NCI-H526 treated with DMSO at 0.1 percent for 48 hours (cell line): ENCODE measurements around the gene GDI1.
A peak's percentile ranks its signal among the peaks of the same experiment; 100 is the strongest.
"Not testable (repeated sequence)": the region's sequence is repeated elsewhere in the genome, so short reads cannot be mapped to it uniquely, and the experiment has no call there.

Experiments used
- DNase-seq: peaks from one replicate; lab custom pipeline; 2025; lab: John Stamatoyannopoulos, UW

Gene GDI1

DNA sequence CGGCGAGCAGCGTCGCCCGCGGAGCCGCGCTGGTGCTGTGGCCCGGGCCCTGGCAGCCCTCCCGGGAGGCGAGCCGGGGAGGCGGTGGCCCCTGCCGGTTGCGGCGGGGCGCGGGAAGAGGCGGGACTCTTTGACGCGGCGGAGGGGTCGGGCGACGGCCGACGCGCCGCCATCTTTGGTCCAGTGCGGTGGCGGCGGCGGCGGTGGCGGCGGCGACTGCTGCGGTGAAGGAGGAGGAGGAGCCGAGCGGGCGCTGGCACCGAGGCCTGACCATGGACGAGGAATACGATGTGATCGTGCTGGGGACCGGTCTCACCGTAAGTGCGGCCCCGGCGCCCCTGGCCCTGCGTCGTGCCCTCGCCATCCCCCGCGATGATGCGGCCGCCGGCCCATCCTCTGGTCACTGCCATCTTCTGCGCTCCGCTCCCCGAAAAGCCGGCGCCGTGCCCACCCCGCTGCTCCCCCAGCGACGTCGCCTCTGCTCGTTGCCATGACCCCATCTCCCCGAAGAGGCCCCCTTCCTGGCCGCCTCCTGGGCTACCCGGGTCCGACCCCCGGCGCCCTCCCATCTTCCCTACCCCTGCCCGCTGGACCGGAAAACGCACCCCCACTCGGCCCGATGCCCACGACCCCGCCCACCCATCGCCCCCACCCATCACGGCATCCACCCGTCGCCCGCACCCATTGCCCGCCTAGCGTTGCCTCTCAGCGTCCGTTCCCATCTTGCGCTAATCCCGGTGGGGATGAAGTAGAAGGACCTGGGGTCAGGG, at the start of gene GDI1:
GDI1 (plus strand) TSS at position 172 of the 770 bp plus-strand sequence; CDS start at position 273, 101 bp downstream.
- peak; percentile 53 for DNase-seq

DNA sequence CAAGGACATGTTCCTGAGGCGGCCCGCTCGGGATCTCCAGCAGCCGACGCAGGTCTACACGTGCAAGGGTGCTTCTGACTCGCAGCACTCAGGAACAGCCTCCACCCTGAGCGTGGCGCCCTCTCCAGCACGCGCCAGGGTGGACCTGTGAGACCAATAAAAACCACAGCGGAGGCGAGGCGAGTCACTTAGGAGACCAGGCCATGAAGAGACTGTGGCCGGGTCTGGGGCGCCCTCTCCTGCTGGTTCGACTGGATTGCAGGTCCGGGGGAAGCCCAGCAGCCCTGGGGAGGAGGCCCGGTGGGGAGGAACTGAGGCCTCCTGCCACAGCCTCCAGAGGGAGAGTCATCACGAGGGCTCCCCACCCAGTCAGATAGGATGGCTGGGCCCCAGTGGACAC, 48.9 kb upstream of the GDI1 start:
- not testable (repeated sequence) for DNase-seq

DNA sequence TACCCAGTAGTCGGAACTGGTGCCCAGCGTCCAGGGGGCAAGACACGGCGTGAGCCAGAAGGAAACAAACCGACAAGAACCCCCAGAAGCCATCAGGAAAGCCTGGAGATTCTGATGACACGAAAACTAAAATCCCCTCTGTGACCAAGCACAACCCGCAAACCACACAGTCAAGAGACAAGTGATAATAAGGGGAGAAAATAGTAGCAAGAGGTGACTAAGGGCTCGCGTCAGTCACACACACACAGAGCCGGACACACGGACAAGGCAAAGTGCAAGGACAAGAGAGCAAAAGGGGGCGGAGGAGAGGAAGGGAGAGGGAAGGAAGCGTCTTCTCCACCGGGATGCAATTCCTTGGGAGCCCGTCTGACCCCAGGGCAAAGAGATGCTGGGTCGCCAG, 48.3 kb upstream of the GDI1 start:
- not testable (repeated sequence) for DNase-seq

DNA sequence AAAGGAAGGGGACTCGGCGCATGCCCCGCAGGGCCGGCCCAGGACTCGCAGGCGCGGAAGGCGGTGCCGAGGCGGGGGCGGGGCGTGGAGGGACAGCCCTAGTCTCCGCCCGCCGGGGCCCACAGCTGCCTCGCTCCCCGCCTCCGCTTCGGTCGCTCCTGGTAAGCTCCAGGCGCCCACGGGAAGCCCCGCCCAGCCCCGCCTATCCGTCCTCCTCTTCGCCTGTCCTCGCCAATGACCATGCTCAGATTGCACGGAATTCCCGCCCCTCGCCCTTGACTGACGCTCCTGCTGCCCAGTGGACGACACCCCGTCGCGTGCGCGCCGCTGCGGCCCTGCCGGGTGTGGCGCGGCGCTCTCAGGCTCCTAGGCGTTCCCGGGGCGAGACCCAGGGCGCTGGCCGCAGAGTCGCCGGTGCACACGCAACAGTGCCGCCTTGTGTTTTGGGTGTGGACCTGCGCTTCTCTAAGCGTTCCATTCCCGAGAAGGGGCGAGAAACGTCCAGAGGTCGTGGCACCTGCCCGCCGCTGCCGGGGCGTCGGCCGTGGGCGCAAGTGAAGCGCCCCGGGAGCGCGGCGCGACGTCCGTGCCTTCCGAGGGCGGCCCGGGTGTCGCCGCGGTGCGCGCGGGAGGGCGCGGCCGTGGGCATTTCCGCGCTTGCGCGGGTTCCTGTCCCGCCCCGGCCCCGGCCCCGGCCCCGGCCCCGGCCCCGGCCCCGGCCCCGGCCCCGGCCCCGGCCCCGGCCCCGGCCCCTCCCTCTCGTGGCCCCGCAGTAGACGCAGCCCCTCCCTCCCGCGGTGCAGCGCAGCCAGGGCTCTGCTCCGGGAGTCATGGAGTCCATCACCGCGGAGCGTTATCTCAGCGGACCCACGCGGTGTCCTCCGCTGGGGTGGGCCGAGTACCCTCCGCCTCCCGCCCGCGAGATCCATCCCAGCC, 46.9 kb upstream of the GDI1 start:
- not testable (repeated sequence) for DNase-seq

DNA sequence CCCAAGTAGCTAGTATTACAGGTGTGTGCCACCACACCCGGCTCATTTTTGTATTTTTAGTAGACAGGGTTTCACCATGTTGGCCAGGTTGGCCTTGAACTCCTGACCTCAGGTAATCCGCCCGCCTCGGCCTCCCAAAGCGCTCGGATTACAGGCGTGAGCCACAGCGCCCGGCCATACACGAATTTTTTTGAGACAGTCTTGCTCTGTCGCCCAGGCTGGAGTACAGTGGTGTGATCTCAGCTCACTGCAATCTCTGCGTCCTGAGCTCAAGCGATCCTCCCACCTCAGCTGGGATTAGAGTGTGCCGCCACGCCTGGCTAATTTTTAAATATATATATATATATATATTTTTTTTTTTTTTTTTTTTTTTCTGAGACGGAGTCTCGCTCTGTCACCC, 40.6 kb upstream of the GDI1 start:
- DNase-seq = not testable (repeated sequence)

DNA sequence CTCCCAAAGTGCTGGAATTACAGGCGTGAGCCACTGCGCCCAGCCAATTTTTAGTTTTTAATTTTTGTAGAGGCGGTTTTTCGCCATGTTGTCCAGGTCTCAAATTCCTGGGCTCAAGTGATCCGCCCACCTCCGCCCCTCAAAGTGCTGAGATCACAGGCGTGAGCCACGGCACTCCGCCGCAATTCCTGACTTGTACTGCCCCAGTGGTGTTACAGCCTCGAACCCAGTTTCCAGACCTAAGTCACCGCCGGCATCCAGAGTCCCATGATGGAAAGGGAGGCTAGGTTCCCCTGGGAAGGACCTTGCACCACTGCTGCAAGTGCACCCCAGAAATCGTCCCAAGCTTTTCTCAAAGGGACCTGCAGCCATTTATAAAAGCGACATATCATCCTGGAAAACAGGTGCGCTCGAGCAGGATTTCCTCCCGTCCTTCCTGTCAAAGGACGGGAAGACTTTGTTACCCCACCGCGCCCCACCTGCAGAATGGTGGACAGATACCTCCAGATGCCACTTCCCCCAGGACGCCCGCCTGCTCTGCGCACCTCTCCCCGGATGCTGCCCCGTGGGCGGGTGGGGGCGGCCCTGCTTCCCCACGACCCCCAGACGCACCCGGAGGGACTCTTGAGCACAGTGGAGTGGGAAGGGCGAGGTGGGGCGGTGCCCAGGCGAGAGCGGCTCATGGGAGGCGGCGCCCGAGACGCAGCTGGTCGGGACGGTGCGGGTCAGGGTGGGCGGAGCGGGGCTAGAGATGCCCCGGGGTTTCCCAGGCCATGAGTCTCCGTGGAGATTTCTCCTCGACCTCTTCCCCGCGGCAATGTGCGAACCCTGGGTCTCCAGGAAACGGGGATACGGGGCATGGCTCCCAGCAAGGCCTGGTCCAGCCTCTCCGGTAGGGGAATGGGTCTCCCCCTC, 39.7 kb upstream of the GDI1 start:
- peak; percentile 64 for DNase-seq

GRCh38 chrX:154397888-154398667, 38.9 kb upstream of the GDI1 start, which contains the start of gene RPL10:
TSS of gene RPL10 (plus strand) at chrX:154398377. CDS start at chrX:154398520, 143 bp downstream.
- DNase-seq = peak; percentile 98

- DNase-seq = peak; percentile 87
Observed at GRCh38 chrX:154398668-154399526, 38.1 kb upstream of the GDI1 start.

DNA sequence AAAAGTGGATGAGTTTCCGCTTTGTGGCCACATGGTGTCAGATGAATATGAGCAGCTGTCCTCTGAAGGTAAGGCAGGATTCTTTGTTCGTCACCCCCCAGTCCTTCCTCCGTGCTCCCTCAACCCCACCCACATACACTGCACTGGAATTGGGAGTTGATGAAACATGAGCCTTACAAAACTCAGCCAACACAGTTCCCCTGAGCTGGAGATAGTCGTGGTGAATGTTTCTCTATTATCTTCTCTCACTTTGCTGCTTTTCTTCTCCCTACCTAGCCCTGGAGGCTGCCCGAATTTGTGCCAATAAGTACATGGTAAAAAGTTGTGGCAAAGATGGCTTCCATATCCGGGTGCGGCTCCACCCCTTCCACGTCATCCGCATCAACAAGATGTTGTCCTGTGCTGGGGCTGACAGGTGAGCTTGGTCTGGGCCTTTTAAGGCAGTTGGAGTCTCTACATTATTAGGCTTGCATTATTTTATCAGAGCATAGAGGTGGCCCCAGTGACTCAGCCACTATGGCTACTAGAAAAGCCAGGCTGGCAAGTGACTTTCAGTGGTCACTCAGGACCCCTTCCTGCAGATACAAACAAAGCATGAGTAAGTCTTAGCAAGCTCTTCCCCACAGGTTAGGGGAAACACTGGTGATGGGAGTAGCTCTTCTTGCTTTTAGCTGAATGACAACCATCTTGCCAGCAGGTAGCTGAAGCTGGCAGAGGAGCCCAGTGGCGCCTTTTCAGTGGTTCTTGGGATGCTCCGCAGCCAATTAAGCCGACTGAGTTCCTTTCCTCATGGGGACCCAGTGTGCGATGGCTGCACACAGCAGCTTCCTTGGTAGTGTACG, 37.2 kb upstream of the GDI1 start:
- DNase-seq = no peak

DNA sequence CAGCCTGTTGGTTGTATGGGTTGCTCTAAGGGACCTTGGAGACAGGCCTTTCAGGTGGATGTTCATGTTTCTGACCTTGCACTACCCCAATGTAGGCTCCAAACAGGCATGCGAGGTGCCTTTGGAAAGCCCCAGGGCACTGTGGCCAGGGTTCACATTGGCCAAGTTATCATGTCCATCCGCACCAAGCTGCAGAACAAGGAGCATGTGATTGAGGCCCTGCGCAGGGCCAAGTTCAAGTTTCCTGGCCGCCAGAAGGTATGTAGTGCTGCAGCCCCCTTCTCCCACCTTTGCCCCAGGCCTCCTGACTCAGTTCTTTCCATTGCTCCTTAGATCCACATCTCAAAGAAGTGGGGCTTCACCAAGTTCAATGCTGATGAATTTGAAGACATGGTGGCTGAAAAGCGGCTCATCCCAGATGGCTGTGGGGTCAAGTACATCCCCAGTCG, 36.6 kb upstream of the GDI1 start:
- not testable (repeated sequence) for DNase-seq

GRCh38 chrX:154401045-154401799, 35.7 kb upstream of the GDI1 start:
- DNase-seq = no peak

DNA sequence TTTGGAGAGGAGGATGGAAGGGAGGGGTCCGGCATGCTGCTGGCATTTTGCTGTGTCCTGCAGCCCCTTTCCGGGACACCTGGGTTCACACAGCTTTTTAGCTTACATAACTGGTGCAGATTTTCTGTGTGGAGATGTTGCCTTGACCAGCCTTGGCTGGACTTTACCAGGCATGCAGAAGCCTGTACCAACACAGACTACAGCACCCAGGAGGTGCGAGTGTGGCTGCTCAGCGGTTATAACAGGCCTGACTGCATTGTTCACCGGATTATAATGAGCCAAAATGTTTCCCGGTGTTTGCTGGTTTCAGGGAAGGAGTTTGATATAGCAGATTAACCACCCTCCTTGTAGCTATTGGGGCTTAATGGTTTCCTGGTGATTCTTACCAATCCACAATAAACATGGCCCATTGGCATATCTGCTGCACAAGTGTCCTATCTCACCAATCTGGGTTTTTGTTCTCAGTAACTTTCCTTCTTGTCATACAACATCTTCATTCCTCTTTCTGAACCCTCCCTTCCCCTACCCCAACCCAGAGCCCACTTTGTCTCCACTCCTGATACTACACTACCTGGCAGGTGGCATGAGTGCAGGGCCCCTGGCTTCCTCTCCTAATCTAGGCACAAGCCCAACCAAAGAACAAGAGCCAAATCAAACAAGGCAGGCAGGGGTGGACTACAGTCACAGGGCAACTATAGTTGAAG, 34.9 kb upstream of the GDI1 start:
- no peak for DNase-seq

DNA sequence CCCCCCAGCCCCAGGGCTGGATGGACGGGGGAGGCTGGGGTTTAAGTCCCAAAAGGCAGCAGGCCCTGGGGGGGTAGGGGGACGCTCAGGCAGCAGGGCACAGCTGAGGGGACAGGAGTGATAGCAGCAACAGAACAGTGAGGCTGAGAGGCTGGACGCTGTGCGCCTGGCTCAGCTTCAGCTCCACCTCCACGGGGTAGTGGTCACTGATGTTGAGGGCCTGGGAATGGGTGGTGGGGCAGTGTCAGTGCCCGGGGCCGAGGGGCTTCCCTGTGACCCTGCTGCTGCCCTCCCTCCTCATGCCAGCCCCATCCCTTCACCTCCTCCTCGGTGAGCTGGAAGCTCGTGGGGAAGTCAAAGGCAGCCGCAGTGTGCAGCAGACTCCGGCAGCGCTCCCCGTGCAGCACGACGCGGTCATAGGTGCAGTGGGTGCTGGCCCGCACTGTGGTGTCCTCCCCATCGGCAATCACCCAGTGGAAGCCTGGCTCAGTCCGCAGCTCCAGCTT, 34.3 kb upstream of the GDI1 start:
- no peak for DNase-seq

DNA sequence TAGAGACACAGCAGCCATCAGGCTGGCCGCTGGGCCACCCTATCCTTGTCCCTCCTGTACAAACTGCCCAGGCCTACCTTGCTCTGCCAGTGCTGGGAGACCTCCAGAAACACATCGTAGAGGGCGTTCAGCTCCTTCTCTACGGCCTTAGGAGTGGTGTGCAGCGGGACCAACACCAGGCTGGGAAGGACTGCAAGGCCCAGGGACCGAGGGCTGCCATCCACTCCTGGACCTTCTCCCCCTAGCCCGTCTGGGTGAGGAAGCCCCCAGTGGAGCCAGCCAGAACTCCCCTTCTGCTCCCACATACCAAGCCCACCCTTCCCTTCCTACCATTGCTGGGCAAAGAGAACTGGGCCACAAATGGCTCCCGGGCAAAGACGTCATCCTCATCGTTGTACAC, 33.8 kb upstream of the GDI1 start:
- no peak for DNase-seq

DNA sequence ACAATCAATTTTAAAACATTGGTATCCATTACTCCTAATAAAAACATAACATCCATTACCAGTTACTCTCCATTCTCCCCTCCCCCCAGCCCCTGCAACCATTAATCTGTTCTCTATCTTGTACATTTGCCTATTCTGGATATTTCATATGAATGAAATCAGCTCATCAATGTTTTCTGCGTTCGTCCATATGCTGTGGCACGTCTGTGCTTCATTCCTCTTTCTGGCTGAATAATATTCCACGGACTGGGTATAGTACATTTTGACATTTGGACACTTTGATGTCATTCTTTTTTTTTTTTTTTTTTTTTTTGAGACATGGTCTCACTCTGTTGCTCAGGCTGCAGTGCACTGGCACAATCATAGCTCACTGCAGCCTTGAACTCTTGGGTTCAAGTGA, 33.1 kb upstream of the GDI1 start:
- DNase-seq = no peak

DNA sequence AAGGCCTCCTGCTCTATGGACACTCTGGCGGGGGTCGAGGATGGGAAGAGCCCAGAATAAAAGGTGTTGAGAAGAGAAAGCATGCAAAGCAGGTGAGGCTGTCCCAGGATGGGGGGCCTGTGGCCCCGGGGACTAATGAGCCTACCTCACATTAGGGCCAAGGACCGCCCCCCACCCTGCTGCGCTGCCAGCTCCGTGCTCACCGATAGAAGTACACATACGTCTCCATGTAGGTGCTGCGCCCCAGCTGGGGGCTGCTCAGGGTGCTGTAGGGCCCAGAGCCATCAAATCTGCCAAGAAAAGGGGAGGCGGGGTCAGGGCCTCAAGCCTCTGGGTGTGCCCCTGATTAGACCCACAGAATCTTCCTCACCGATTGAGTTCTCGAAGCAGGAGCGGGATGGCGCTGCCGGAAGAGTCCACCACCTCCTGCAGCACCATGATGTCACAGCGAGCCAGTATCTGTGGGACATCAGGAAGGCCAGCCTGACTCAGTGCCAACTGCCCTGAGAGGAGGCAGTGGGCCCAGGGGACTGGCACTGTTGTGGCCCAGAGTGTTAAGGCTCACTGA, 32.2 kb upstream of the GDI1 start:
- no peak for DNase-seq

- no peak for DNase-seq
Observed at GRCh38 chrX:154408659-154409221, 28.2 kb upstream of the GDI1 start.
